22Rv1 (cell line): ENCODE data around the gene CELF2.

Experiments
- ZFX ChIP-seq: fragments of 450-650 bp; IDR thresholded peaks from 2 replicates; pipeline ENCODE4 v1.6.1; 2017; ENCODE audit warnings: antibody characterized with exemption, borderline replicate concordance
- TF ChIP-seq, protein P1 (sequence below): fragments of 450-650 bp; IDR thresholded peaks from 2 replicates; pipeline ENCODE4 v1.5.1; 2017; ENCODE audit warnings: mild to moderate bottlenecking

DNA sequence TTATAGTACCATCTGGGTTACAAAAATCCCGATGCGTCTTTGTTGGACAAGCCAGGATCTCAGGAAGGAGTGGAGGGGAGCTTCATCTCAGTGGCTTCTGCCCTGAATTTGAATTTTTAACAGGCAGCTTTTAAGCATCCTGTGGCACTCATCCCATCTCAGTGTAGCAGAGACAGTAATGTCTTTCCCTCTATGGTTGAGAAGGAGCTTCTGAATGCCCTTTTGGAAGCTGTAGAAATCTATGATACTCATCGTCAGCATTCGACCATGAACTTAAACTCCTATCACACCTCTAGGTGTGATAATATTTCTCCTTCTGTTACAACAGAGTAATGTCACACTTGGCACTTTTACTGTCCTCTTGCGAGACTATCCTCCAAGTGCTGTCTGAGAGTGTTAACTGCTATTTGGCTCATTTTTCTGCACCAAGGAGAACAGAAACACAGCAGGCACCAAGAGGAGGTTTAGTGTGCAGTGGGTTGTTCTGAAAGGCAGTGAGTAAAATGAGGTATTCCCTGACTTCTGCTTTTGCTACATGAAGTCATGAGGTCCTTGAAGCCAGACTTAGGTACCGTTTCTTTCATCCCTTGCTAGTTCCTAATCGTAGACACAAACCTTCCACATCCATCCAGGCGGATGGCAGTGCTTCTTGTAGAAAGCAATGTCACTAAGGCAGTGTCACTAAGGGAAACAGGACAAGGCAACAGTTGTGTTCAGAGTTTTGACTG lies 177.4 kb downstream of the CELF2 start:
- TF ChIP-seq, protein P1, sequence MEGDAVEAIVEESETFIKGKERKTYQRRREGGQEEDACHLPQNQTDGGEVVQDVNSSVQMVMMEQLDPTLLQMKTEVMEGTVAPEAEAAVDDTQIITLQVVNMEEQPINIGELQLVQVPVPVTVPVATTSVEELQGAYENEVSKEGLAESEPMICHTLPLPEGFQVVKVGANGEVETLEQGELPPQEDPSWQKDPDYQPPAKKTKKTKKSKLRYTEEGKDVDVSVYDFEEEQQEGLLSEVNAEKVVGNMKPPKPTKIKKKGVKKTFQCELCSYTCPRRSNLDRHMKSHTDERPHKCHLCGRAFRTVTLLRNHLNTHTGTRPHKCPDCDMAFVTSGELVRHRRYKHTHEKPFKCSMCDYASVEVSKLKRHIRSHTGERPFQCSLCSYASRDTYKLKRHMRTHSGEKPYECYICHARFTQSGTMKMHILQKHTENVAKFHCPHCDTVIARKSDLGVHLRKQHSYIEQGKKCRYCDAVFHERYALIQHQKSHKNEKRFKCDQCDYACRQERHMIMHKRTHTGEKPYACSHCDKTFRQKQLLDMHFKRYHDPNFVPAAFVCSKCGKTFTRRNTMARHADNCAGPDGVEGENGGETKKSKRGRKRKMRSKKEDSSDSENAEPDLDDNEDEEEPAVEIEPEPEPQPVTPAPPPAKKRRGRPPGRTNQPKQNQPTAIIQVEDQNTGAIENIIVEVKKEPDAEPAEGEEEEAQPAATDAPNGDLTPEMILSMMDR = no peak
- no peak for TF ChIP-seq ZFX
